Stimulated activated CD4-positive, alpha-beta T cell treated with anti-CD3 and anti-CD28 coated beads, TNF-alpha, amount 100 ng/mL, for 1 hour (primary cell): Measurements from ENCODE around the gene PSG1.
"Not testable (repeated sequence)": the region's sequence is repeated elsewhere in the genome, so short reads cannot be mapped to it uniquely, and the experiment has no call there.

Experiments used
- DNase-seq, 3 donors: peaks; one replicate each; pipeline ENCODE4 v3.0.0-alpha.2; 2020; ENCODE audit warnings: low read depth in 3 of 3, low spot score in 1 of 3

The PSG1 gene

DNA sequence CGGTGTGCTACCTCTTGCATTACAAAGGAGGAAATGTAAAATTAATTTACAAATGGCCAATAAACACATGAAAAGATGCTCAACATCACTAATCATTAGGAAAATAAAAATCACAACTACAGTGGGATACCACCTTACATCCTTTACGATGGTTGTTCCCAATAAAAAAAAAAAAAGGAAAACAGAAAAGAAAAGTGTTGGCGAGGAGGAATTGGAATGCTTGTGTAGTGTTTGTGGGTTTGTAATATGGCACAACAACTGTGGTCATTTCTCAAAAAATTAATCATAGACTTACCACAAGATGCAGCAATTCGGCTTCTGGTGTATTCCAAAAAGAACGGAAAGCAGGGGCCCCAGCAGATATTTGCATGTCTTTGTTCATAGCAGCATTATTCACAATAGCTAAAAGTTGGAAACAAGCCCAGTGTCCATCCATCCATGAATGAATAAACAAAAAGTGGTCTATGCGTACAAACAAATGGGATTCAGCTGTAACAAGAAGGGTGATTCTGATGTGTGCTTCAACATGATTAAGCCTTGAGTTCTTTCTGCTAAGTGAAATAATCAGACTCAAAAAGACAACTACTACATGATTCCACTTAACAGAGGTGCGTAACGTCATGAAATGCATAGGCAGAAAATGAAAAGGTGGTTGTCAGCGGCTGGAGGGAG, 58.1 kb downstream of the PSG1 start:
- not testable (repeated sequence) for DNase-seq

DNA sequence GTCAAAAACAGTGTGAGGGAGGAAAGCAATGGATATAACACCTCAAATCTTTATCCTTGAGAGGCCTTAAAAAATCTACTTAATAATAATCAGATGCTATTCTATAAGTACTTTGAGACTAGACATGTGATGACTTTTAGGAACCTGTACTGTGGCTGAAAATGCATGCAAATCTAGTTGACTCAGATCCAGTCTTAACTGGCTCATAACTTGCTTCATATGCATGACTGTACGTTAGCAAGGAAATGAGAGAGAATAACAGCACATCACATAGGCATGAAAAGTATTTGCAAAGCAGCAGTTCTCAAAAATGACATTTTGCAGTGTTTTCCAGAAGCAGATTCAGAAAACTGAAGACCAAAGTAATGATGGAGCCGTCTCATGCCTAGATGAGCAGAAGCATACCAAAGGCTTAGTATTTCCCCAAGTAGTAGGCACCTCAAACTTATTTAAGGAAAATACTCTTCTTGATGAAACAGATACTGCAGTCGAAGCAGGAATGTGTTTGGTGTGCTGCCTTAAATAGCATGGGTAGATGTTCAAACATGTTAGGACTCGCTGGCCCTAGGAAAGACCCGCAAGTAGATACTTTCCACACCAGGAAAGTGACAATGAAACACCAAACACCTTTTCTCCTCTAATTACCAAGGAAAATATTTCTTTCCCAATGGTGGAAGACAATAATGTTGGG, 59.4 kb downstream of the PSG1 start:
- not testable (repeated sequence) for DNase-seq

- DNase-seq, result no peak
These were observed 62.6 kb downstream of the PSG1 start for GRCh38 chr19:42816894-42817293.
